H1 (cell line): ENCODE results near the gene LTB4R. TPM values are rescaled to one million over a fixed set of nuclear protein-coding genes. Genes with fewer than 3 reads are reported as not detected.

Experiments
- CTCF ChIA-PET: fragments of 300-600 bp; sonication (Branson Sonifier 250); formaldehyde crosslinking; loops from one replicate; lab custom pipeline; 2021; ENCODE audit not compliant: partially characterized antibody; lab: Charles Lee
- POLR2A ChIA-PET: fragments of 300-600 bp; sonication (Branson Sonifier 250); formaldehyde crosslinking; loops from one replicate; lab custom pipeline; 2021; ENCODE audit warnings: inconsistent platforms; ENCODE audit not compliant: partially characterized antibody; lab: Charles Lee
- DNase-seq, 2 experiments: peaks; one replicate each; pipeline versions ENCODE4 v3.0.0 to v3.0.0-alpha.2; 2010 to 2022; ENCODE audit warnings: low spot score in 2 of 2, low read depth in 1 of 2, mixed read lengths in 1 of 2
- FAIRE-seq: peaks from 2 replicates; lab custom pipeline; 2011; peaks lifted over from hg19 to GRCh38; lab: Jason Lieb, UNC
- H2AFZ ChIP-seq: 2 replicates; pipeline ENCODE4 v1.8.1; 2012; ENCODE audit warnings: low read length, inconsistent platforms
- H2AK5ac ChIP-seq: 2 replicates; pipeline ENCODE4 v1.6.1; 2013; ENCODE audit warnings: low read depth, low read length
- H2BK120ac ChIP-seq: replicated peaks from 2 replicates; pipeline ENCODE3; 2013; ENCODE audit warnings: low read depth, low read length, inconsistent platforms
- H2BK12ac ChIP-seq: 2 replicates; pipeline ENCODE4 v1.6.1; 2013; ENCODE audit warnings: low read depth, low read length
- H2BK15ac ChIP-seq: 2 replicates; pipeline ENCODE4 v1.6.1; 2013; ENCODE audit warnings: low read length
- H2BK20ac ChIP-seq: 2 replicates; pipeline ENCODE4 v1.6.1; 2013; ENCODE audit warnings: low read length
- H2BK5ac ChIP-seq: 2 replicates; pipeline ENCODE4 v1.6.1; 2013; ENCODE audit warnings: low read depth, low read length
- H3K14ac ChIP-seq: 2 replicates; pipeline ENCODE4 v1.6.1; 2013; ENCODE audit warnings: inconsistent platforms; ENCODE audit not compliant: insufficient read length
- H3K18ac ChIP-seq: 2 replicates; pipeline ENCODE4 v1.6.1; 2013; ENCODE audit warnings: low read length; ENCODE audit errors: extremely low read depth
- H3K23ac ChIP-seq: 2 replicates; pipeline ENCODE4 v1.6.1; 2013; ENCODE audit warnings: inconsistent platforms; ENCODE audit not compliant: insufficient read length
- H3K23me2 ChIP-seq: 2 replicates; pipeline ENCODE4 v1.6.1; 2013; ENCODE audit warnings: low read depth, low read length
- H3K27ac ChIP-seq: 2 replicates; pipeline ENCODE4 v1.6.1; 2011; ENCODE audit warnings: low read depth, low read length, inconsistent platforms
- H3K27me3 ChIP-seq, 4 experiments: replicated peaks in 1 of 4; 1 replicate in 1 of 4; 2 replicates in 3 of 4; pipeline versions ENCODE4 v1.6.1 to v1.8.1; 2011 to 2013; ENCODE audit warnings: low read length in 3 of 4, mild to moderate bottlenecking in 3 of 4, inconsistent platforms in 2 of 4, mixed read lengths in 2 of 4, moderate library complexity in 1 of 4; ENCODE audit not compliant: control insufficient read depth in 3 of 4, insufficient read depth in 3 of 4; ENCODE audit errors: extremely low read depth in 1 of 4
- H3K36me3 ChIP-seq, 4 experiments: 2 replicates each; pipeline versions ENCODE4 v1.6.1 to v1.8.1; 2011 to 2013; ENCODE audit warnings: mild to moderate bottlenecking in 4 of 4, low read length in 3 of 4, moderate library complexity in 2 of 4, control low read depth in 1 of 4, inconsistent platforms in 1 of 4; ENCODE audit not compliant: insufficient read depth in 4 of 4, control insufficient read depth in 2 of 4
- H3K4ac ChIP-seq: replicated peaks from 2 replicates; pipeline ENCODE3; 2013; ENCODE audit warnings: low read length, low read depth, mixed read lengths, inconsistent platforms; ENCODE audit not compliant: insufficient read length
- H3K4me1 ChIP-seq, 4 experiments: replicated peaks in 1 of 4; 1 replicate in 1 of 4; 2 replicates in 3 of 4; pipeline versions ENCODE4 v1.6.1 to v1.8.1; 2011 to 2013; ENCODE audit warnings: low read length in 3 of 4, inconsistent platforms in 2 of 4, mixed read lengths in 1 of 4; ENCODE audit not compliant: insufficient read depth in 4 of 4, control insufficient read depth in 3 of 4
- H3K4me2 ChIP-seq, 2 experiments: 2 replicates each; pipeline versions ENCODE4 v1.6.1 to v1.8.1; 2011 to 2013; ENCODE audit warnings: low read depth in 2 of 2, low read length in 2 of 2, control low read depth in 1 of 2, inconsistent platforms in 1 of 2, mild to moderate bottlenecking in 1 of 2; ENCODE audit not compliant: insufficient read depth in 1 of 2
- H3K4me3 ChIP-seq, 4 experiments: fragments of 200-600, 300-600 bp in 1 of 4; sonication (generic), shearing (Covaris generic), sonication (Bioruptor Twin) in 1 of 4; 2 replicates each; pipeline versions ENCODE4 v1.5.1 to v1.8.1; 2011 to 2016; ENCODE audit warnings: low read length in 4 of 4, low read depth in 3 of 4, control low read depth in 2 of 4, inconsistent platforms in 2 of 4, mild to moderate bottlenecking in 2 of 4, mixed read lengths in 1 of 4, moderate library complexity in 1 of 4; ENCODE audit not compliant: insufficient read depth in 2 of 4; ENCODE audit errors: extremely low read depth in 1 of 4
- H3K56ac ChIP-seq: replicated peaks from 2 replicates; pipeline ENCODE3; 2013; ENCODE audit warnings: low read depth, mild to moderate bottlenecking, mixed read lengths, low read length, inconsistent platforms; ENCODE audit not compliant: insufficient read length
- H3K79me1 ChIP-seq: 2 replicates; pipeline ENCODE4 v1.6.1; 2013; ENCODE audit warnings: low read depth, low read length, control low read depth
- H3K79me2 ChIP-seq, 2 experiments: 2 replicates each; pipeline versions ENCODE4 v1.6.1 to v1.8.1; 2012 to 2013; ENCODE audit warnings: low read length in 2 of 2, mild to moderate bottlenecking in 2 of 2, inconsistent platforms in 1 of 2; ENCODE audit not compliant: insufficient read depth in 2 of 2, control insufficient read depth in 1 of 2
- H3K9ac ChIP-seq, 4 experiments: replicated peaks in 1 of 4; 1 replicate in 1 of 4; 2 replicates in 3 of 4; pipeline versions ENCODE4 v1.6.1 to v1.8.1; 2011 to 2013; ENCODE audit warnings: low read depth in 3 of 4, low read length in 3 of 4, control low read depth in 2 of 4, mild to moderate bottlenecking in 2 of 4, moderate library complexity in 2 of 4, inconsistent platforms in 1 of 4; ENCODE audit errors: extremely low read depth in 1 of 4
- H3K9me3 ChIP-seq, 2 experiments: 2 replicates each; pipeline versions ENCODE4 v1.6.1 to v1.8.1; 2012 to 2013; ENCODE audit warnings: mild to moderate bottlenecking in 2 of 2, moderate library complexity in 2 of 2, control low read depth in 1 of 2, inconsistent platforms in 1 of 2, low read depth in 1 of 2, low read length in 1 of 2, mixed read lengths in 1 of 2; ENCODE audit not compliant: insufficient read depth in 2 of 2
- H4K20me1 ChIP-seq, 2 experiments: replicated peaks in 1 of 2; 2 replicates each; pipeline versions ENCODE3 to v1.8.1; 2011 to 2013; ENCODE audit warnings: inconsistent platforms in 2 of 2, low read length in 2 of 2, mild to moderate bottlenecking in 1 of 2; ENCODE audit not compliant: insufficient read depth in 2 of 2, control insufficient read depth in 1 of 2
- H4K5ac ChIP-seq: 2 replicates; pipeline ENCODE4 v1.6.1; 2013; ENCODE audit warnings: low read length, low read depth, mixed read lengths, inconsistent platforms; ENCODE audit not compliant: insufficient read length
- H4K8ac ChIP-seq: 2 replicates; pipeline ENCODE4 v1.8.0; 2013; ENCODE audit warnings: mild to moderate bottlenecking, moderate library complexity, low read length, inconsistent platforms; ENCODE audit not compliant: insufficient read depth; ENCODE audit errors: extremely low read depth
- H4K91ac ChIP-seq: replicated peaks from 2 replicates; pipeline ENCODE3; 2013; ENCODE audit warnings: low read length, mixed read lengths, inconsistent platforms; ENCODE audit not compliant: insufficient read length
- CHD1 ChIP-seq: IDR thresholded peaks from 2 replicates; pipeline ENCODE4 v1.6.1; 2012; ENCODE audit warnings: low read depth, low read length, improper control_type of control experiment
- FOSL1 ChIP-seq: IDR thresholded peaks from 2 replicates; pipeline ENCODE4 v1.6.1; 2011; ENCODE audit warnings: mild to moderate bottlenecking, low read depth, low read length, moderate library complexity; ENCODE audit not compliant: insufficient read depth
- POLR2A ChIP-seq, 2 experiments: IDR thresholded peaks; 1 replicate in 1 of 2; 2 replicates in 1 of 2; pipeline ENCODE4 v1.6.1; 2011; ENCODE audit warnings: low read depth in 2 of 2, low read length in 2 of 2, mild to moderate bottlenecking in 2 of 2; ENCODE audit errors: control extremely low read depth in 1 of 2
- POLR2AphosphoS5 ChIP-seq: IDR thresholded peaks from 2 replicates; pipeline ENCODE4 v1.6.1; 2011; ENCODE audit warnings: low read depth, low read length
- TAF7 ChIP-seq: optimal IDR thresholded peaks from 2 replicates; pipeline ENCODE3; 2011; ENCODE audit warnings: low read depth, mild to moderate bottlenecking, inconsistent platforms, low read length, moderate library complexity, borderline replicate concordance
- WGBS, 2 experiments: shearing (Covaris generic) in 1 of 2; methylation state at CpG; one replicate each; pipeline versions ENCODE4 v1.1.6 to v1.1.7; 2013 to 2015; ENCODE audit warnings: low lambda C conversion rate in 2 of 2, mixed read lengths in 2 of 2, inconsistent platforms in 1 of 2, low coverage in 1 of 2, missing lambda C conversion rate in 1 of 2; ENCODE audit not compliant: insufficient replicate concordance in 2 of 2, insufficient coverage in 1 of 2, insufficient read length in 1 of 2; ENCODE audit errors: extremely low coverage in 1 of 2, missing lambda C conversion rate in 1 of 2; 5-methylcytosine and 5-hydroxymethylcytosine counted together
- polyA plus RNA-seq, 7 experiments: library from polyadenylated mRNA; depleted of rRNA in 3 of 7; stranded (reverse) in 5 of 7; unstranded in 2 of 7; fragments of >200 nt in 5 of 7; fragments of 200-250 nt in 2 of 7; gene quantifications; 1 replicate in 5 of 7; 2 replicates in 1 of 7; 4 replicates in 1 of 7; pipeline versions ENCODE4 v1.2.1 to v1.2.3, GENCODE V29; 2011 to 2013; ENCODE audit warnings: missing spikeins in 2 of 7, mixed read lengths in 2 of 7
- total RNA-seq: library from RNA; stranded (reverse); fragmentation: NEBNext Ultra II Directional; extraction: Animal tissue kit (Norgen Biotek cat#: 25700); gene quantifications from 2 replicates; pipeline ENCODE4 v1.2.1, GENCODE V29; 2021

Gene LTB4R
- total and polyA plus RNA-seq, 2 of the 8 experiments (the other 6 are each of a cell fraction or from before 2014, with no cell fraction given): 4.1 to 6.7 TPM

DNA sequence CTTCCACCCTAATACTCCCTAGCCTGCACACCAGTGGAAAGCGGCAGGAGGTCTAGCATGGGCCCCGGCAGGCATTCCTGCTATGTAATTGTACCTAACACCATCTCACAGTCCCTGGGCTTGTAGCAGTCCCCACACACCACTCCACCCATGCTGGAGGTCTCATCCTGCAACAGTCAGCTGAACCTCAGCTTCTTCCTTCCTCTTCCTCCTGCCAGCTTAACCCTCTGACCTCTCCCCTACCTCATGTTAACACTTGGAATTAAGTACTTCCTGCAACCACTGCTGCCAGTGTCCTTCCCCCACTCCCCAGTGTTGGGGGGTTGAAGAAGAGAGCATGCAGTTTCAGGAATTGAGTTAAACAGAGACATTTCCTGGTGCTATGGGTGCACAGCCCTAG lies 16.0 kb downstream of the LTB4R start:
- Histone ChIP-seq H3K27me3 (peaks cover 0 to 44% (median 13%) of the 10 kb centered on the region in 4 experiments; a peak in 5 of 7 replicates), H3K4ac (no peak overlapping the region), H3K4me2 (no peak overlapping the region), H2BK5ac (no peak overlapping the region), H4K91ac (no peak overlapping the region), H3K23ac (no peak overlapping the region), H3K18ac (no peak overlapping the region), H4K5ac (no peak overlapping the region), H2AK5ac (no peak overlapping the region), H3K4me3 (no peak overlapping the region), H3K36me3 (no peaks in the 10 kb centered on the region), H3K56ac (no peak overlapping the region), H3K9me3 (no peaks in the 10 kb centered on the region), H4K8ac (peak overlapping the region; percentile 71; the same call in 1 of the 2 replicates), H3K79me1 (no peaks in the 10 kb centered on the region), H2BK12ac (no peak overlapping the region), H3K79me2 (no peaks in the 10 kb centered on the region), H3K9ac (no peak overlapping the region), H3K27ac (no peak overlapping the region), H2BK20ac (no peak overlapping the region), H4K20me1 (no peaks in the 10 kb centered on the region), H3K14ac (no peak overlapping the region), H3K23me2 (peaks cover under 1% of the 10 kb centered on the region), H2BK15ac (0 out of 2 replicates have a peak overlapping the region, but pooled peaks have one; percentile 16), H3K4me1 (peaks cover 0 to 4% (median under 1%) of the 10 kb centered on the region in 4 experiments; a peak in 4 of 7 replicates), H2BK120ac (no peak overlapping the region), H2AFZ (no peak overlapping the region)
- ChIA-PET CTCF (interaction anchor here (0.9 to 27.8 kb wide), 11 partner anchors 10 to 127 kb away, joined by 3 to 664 read pairs (median 4); partner anchors contain the start of genes CBLN3, CIDEB, KHNYN and LTB4R), POLR2A (interaction anchor here (0.6 to 1.4 kb wide), 2 partner anchors 10 to 100 kb away, joined by 3 read pairs; no protein-coding TSS in a partner anchor)
- no peak for FAIRE-seq
- DNase-seq: no peak
- 86% methylated on average over 2 of the region's 2 CpGs; no CpG with 5 or more reads in 1 of the 2 experiments for WGBS, 2 experiments
- TF ChIP-seq POLR2A (IDR thresholded peaks at IDR 0.05; ENCODE audit: control extremely low read depth in 1 of 2, low read depth in 2 of 2, low read length in 2 of 2) (no peak), POLR2AphosphoS5 (no peak), FOSL1 (no peak), CHD1 (no peak), TAF7 (no peak)
